ENCODE measurements around the gene PLK5. TPM values are rescaled to one million over a fixed set of nuclear protein-coding genes. Genes with fewer than 3 reads are reported as not detected.
A peak's percentile ranks its signal among the peaks of the same experiment; 100 is the strongest.
"Not testable (repeated sequence)": the region's sequence is repeated elsewhere in the genome, so short reads cannot be mapped to it uniquely, and the experiment has no call there.

PLK5 gene
- total RNA-seq, 2 donors from 2014 or later: not detected

DNA sequence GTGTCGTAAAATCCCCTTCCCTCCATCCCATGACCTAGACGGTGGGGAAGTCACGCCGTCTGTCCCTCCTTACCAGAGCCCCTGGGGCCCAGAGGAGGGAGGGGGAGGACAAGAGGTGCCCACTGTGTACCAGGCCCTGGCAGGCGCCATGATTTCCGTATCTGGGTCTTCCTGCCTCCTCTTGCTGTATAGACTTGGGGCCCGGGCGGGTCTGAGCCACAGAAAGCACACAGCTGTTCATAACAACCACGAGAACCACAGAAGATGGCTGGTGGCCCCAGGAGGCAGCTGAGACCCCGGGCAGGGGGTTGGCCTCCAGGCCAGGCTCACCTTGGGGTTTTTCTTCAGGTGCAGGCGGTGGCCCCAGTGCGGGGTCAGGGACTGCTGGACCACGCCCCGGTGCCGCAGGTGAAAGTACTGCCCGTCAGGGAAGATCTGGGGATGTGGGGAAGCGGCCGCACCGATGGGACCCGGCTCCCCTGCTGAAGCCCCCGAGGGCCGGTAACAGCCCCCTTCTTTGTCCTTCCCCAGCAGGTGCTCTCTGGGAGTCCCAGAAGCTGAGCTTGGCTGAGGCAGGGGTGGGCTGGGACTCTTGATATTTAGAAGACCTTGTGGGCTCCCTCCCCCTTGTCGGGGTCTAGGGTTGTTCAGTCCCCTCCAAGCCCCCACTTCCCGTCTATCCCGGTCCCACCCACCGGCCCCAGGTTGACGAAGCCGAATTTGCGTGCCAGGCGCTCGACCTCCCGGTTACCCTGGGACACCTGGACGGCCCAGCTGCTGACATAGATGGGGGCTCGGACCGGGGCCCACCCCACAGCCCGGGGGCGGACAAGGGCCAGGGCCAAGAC, 34.2 kb upstream of the PLK5 start:
- Mint-ChIP-seq H3K27ac (no peak overlapping the region), H3K9me3 (no peaks in the 10 kb centered on the region), H3K36me3 (no peaks in the 10 kb centered on the region)
- DNase-seq (ENCODE audit: low spot score in 2 of 2) (no peak), ATAC-seq (no peak)

- DNase-seq (ENCODE audit: low spot score in 2 of 2) (peak; percentile 97), ATAC-seq (peak; percentile 89 to 94)
- Mint-ChIP-seq H3K36me3 (no peaks in the 10 kb centered on the region), H3K9me3 (no peaks in the 10 kb centered on the region), H3K27ac (peak within 1 kb of the TSS; percentile 79 to 88)
These were observed 33.4 kb upstream of the PLK5 start, which contains the start of gene PCSK4 for GRCh38 chr19:1490311-1491113. Gene PCSK4, minus strand, starts transcription at chr19:1490350. Its CDS starts 4 bp downstream, at chr19:1490346.

- Mint-ChIP-seq H3K9me3 (no peaks in the 10 kb centered on the region), H3K27ac (peak within 1 kb of the TSS; percentile 79 to 88), H3K36me3 (no peaks in the 10 kb centered on the region)
- ATAC-seq (no peak), DNase-seq (ENCODE audit: low spot score in 2 of 2) (no peak)
These were observed 32.6 kb upstream of the PLK5 start, which contains the start of gene REEP6 for GRCh38 chr19:1491114-1491848. Gene REEP6, plus strand, starts transcription at chr19:1491181. Its CDS starts 89 bp downstream, at chr19:1491270.

- no peak for ATAC-seq
- Mint-ChIP-seq H3K27ac (no peak overlapping the region), H3K36me3 (no peaks in the 10 kb centered on the region), H3K9me3 (no peaks in the 10 kb centered on the region)
- DNase-seq (ENCODE audit: low spot score in 2 of 2): no peak
These were observed 32.1 kb upstream of the PLK5 start for GRCh38 chr19:1491849-1492170.

DNA sequence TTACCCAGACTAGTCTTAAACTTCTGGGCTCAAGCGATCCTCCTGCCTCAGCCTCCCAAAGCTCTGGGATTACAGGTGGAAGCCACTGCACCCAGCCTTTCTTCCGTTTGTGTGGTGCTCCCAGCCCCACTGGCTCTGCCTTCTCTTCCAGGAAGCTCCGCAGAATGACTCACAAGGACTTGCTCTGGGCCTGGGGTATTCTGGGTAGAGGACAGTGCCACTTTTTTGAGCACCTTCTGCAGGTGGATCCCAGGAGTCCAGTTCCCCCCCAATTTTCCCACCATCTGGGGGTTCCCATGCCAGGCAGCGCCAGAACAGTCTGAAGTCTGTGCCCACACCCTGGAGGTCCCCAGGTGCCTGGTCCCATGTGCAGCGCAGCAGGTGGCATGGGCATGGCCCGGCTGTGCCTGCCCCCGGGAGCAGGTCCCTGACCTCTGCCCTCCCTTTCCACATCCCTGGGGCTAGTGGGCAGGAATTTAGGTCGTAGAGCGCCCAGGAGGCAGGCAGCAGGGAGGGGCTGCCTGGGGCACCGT, 31.3 kb upstream of the PLK5 start:
- DNase-seq (ENCODE audit: low spot score in 2 of 2): no peak
- no peaks in the 10 kb centered on the region for H3K9me3 Mint-ChIP-seq
- no peak overlapping the region for H3K27ac Mint-ChIP-seq
- no peak for ATAC-seq
- H3K36me3 Mint-ChIP-seq: no peaks in the 10 kb centered on the region

- DNase-seq (ENCODE audit: low spot score in 2 of 2) (no peak), ATAC-seq (no peak)
- Mint-ChIP-seq H3K27ac (no peak overlapping the region), H3K9me3 (no peaks in the 10 kb centered on the region), H3K36me3 (no peaks in the 10 kb centered on the region)
These were observed 29.6 kb upstream of the PLK5 start for GRCh38 chr19:1494115-1494815.

- ATAC-seq: no peak
- Mint-ChIP-seq H3K36me3 (no peaks in the 10 kb centered on the region), H3K9me3 (no peaks in the 10 kb centered on the region), H3K27ac (no peak overlapping the region)
- DNase-seq (ENCODE audit: low spot score in 2 of 2): no peak
These were observed 28.7 kb upstream of the PLK5 start for GRCh38 chr19:1495051-1495798.

GRCh38 chr19:1495799-1496713, 27.8 kb upstream of the PLK5 start:
- no peak for DNase-seq (ENCODE audit: low spot score in 2 of 2)
- Mint-ChIP-seq H3K36me3 (no peaks in the 10 kb centered on the region), H3K27ac (no peak overlapping the region), H3K9me3 (no peaks in the 10 kb centered on the region)
- no peak for ATAC-seq

DNA sequence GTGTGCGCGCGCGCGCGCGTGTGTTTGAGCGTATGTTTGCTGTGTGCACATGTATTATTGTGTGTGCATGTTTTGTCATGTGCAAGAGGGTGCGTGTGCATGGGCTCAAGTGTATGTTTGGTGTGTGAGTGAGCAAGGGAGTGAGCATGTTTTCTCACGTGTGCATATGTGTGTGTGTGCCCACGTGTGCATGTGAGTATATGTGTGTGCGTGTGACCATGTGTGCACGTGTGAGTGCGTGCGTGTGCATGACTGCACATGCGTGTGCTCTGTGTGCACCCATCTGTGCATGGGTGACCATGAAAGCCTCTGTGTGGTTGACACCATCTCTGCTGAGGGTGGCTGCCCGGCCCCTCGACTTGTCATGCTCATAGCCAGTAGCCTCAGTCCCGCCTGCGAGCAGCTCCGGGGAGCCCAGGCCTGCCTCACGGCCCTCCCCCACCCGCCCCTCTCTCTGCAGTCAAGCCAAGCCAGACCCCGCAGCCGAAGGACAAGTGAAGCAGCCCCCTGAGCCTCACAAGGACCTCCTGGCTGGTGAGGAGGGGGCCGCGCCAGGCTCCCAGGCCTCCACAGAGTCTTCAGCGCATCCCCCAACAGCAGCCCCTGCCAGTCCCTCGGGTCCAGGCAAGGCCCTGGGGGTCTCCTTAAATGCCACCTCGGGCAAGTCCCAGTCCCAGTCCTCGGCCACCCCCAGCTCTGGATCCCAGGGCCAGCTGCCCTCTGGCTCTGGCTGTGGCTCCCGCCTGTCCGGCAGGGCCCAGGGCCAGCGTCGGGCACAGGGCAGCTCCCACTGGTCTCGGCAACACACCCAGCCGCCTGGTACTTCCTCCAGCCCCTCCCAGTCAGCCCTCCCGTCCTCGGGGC, 26.9 kb upstream of the PLK5 start:
- DNase-seq (ENCODE audit: low spot score in 2 of 2) (no peak), ATAC-seq (no peak)
- H3K27ac Mint-ChIP-seq: no peak overlapping the region
- no peaks in the 10 kb centered on the region for H3K36me3 Mint-ChIP-seq
- no peaks in the 10 kb centered on the region for H3K9me3 Mint-ChIP-seq

DNA sequence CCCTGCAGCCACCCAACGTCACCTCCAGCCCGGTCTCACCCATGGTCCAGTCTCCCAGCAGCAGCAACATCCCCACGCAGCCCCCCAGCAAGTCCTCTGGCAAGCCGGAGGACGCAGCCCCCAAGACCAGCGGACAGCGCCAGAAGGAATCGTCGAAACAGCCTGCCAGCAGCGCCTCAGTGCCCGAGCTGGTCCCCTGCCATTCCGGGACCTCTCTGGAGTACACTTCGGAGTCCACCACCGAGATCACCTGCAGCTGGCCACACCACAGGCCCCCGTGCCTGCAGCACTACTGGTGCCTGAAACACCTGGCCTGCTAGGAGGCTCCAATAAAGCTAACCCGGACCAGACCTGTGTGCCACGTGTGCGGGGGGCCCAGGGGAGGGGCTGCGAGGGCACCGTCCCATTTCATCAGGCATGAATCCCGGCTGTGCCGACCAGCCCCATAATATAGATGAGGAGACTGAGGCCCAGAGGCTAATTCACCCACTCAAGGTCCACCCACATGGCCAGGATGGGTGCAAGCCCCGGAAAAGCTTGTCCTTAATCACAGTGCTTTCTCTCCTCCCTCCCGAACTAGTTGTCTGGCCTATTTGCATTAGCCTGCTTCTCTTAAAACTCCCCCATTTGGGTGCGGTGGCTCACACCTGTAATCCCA, 26.2 kb upstream of the PLK5 start:
- Mint-ChIP-seq H3K9me3 (no peaks in the 10 kb centered on the region), H3K36me3 (no peaks in the 10 kb centered on the region), H3K27ac (no peak overlapping the region)
- DNase-seq (ENCODE audit: low spot score in 2 of 2) (no peak), ATAC-seq (no peak)

DNA sequence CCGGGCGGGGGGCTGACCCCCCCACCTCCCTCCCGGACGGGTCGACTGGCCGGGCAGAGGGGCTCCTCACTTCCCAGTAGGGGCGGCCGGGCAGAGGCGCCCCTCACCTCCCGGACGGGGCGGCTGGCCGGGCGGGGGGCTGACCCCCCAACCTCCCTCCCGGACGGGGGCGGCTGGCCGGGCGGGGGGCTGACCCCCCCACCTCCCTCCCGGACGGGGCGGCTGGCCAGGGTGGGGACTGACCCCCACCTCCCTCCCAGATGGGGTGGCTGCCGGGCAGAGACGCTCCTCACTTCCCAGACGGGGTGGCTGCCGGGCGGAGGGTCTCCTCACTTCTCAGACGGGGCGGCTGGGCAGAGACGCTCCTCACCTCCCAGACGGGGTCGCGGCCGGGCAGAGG, 24.6 kb upstream of the PLK5 start:
- not testable (repeated sequence) for H3K27ac Mint-ChIP-seq; ATAC-seq; DNase-seq (ENCODE audit: low spot score in 2 of 2); H3K36me3 Mint-ChIP-seq; H3K9me3 Mint-ChIP-seq

- no peak for DNase-seq (ENCODE audit: low spot score in 2 of 2)
- no peaks in the 10 kb centered on the region for H3K9me3 Mint-ChIP-seq
- no peak for ATAC-seq
- H3K36me3 Mint-ChIP-seq: no peaks in the 10 kb centered on the region
- no peak overlapping the region for H3K27ac Mint-ChIP-seq
These were observed 22.7 kb upstream of the PLK5 start for GRCh38 chr19:1501200-1501595.

- Mint-ChIP-seq H3K27ac (no peak overlapping the region), H3K36me3 (no peaks in the 10 kb centered on the region), H3K9me3 (no peaks in the 10 kb centered on the region)
- no peak for ATAC-seq
- no peak for DNase-seq (ENCODE audit: low spot score in 2 of 2)
These were observed 21.3 kb upstream of the PLK5 start for GRCh38 chr19:1502433-1503088.
